ENCODE data around the gene POLR2J. TPM values are rescaled to one million over a fixed set of nuclear protein-coding genes. Genes with fewer than 3 reads are reported as not detected.
"Not testable (repeated sequence)": the region's sequence is repeated elsewhere in the genome, so short reads cannot be mapped to it uniquely, and the experiment has no call there.

The POLR2J gene
- total RNA-seq, 3 donors from 2014 or later = 14.3 to 24.2 (median 22.3) TPM

DNA sequence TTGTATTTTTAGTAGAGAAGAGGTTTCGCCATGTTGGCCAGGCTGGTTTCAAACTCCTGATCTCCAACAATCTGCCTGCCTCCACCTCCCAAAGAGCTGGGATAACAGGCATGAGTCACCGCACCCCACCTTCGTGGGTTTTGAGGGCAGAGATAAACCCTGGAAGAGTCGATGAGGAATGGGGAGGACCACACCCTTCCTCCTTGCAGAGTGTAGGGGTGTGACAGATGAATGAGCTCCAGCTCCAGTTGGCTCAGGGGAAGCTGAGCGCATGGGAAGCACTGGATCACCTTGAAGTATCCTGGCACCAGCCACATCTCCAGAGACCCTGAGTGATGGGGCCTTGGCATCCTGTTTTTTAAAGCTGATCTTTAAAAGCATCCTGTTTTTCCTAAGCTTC, 5.6 kb upstream of the POLR2J start:
- DNase-seq (ENCODE audit: low spot score in 2 of 2); H3K4me1 ChIP-seq; H3K9me3 ChIP-seq; H3K4me3 ChIP-seq; intact Hi-C loops (cut with DNase I; ENCODE audit: low total_unique reads); H3K27ac ChIP-seq; H3K27me3 ChIP-seq; H3K36me3 ChIP-seq: not testable (repeated sequence)

DNA sequence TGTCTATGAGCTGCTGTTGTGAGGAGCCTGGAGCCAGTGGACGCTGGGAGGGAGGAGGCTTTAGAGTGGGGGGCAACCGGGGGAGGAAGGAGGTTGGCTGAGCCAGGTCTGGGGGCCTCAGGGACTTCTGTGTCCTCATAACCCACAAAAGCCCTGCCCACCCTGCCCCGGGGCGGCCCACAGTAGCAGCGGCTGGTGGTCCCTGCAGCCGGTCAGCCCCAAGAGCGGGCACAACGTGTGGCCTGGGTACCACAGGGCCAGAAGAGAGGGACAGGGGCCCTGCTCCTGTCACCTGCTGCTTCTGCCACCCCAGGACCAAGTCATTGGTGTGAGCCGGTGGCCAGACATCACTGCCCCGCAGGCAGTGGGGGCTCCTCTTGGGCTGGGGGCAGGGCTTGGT, 3.2 kb upstream of the POLR2J start:
- H3K4me1 ChIP-seq; H3K27me3 ChIP-seq; intact Hi-C loops (cut with DNase I; ENCODE audit: low total_unique reads); H3K36me3 ChIP-seq; H3K27ac ChIP-seq; H3K4me3 ChIP-seq; H3K9me3 ChIP-seq: not testable (repeated sequence)
- peak in 1 of 2 donors; percentile 14 for DNase-seq (ENCODE audit: low spot score in 2 of 2)

DNA sequence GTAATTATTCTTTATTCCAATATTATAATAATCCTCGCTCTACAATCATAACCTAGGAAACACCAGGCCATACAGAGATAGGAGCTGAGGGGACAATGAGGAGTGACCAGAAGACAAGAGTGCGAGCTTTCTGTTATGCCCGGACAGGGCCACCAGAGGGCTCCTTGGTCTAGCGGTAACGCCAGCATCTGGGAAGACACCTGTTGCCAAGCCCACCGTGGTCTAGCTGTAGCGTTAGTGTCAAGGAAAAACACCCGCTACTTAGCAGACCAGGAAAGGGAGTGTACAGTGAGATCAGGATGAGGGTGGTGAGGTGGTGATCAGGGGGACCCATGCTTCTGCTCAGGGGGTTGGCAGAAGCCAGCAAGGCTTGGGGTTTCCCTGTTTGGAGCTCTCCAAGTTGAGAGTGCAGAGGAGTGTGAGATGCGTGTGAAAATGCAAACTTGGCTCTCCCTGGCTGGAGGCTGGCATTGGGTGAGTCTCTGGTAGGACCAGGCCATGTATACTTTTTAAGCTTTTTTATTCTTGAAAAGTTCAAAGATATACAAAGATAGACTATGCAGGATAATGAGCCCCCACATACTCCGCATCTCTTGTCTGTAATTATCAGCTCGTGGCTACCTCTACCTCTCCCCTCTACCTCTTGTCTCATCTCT, 1.4 kb upstream of the POLR2J start:
- H3K4me1 ChIP-seq; H3K4me3 ChIP-seq; H3K36me3 ChIP-seq; H3K27me3 ChIP-seq; H3K27ac ChIP-seq; intact Hi-C loops (cut with DNase I; ENCODE audit: low total_unique reads); H3K9me3 ChIP-seq: not testable (repeated sequence)
- peak in 1 of 2 donors; percentile 35 for DNase-seq (ENCODE audit: low spot score in 2 of 2)
- TF ChIP-seq, protein P1, sequence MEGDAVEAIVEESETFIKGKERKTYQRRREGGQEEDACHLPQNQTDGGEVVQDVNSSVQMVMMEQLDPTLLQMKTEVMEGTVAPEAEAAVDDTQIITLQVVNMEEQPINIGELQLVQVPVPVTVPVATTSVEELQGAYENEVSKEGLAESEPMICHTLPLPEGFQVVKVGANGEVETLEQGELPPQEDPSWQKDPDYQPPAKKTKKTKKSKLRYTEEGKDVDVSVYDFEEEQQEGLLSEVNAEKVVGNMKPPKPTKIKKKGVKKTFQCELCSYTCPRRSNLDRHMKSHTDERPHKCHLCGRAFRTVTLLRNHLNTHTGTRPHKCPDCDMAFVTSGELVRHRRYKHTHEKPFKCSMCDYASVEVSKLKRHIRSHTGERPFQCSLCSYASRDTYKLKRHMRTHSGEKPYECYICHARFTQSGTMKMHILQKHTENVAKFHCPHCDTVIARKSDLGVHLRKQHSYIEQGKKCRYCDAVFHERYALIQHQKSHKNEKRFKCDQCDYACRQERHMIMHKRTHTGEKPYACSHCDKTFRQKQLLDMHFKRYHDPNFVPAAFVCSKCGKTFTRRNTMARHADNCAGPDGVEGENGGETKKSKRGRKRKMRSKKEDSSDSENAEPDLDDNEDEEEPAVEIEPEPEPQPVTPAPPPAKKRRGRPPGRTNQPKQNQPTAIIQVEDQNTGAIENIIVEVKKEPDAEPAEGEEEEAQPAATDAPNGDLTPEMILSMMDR (IDR thresholded peaks at IDR 0.05) = peak in 2 of 3 donors; percentile 42

DNA sequence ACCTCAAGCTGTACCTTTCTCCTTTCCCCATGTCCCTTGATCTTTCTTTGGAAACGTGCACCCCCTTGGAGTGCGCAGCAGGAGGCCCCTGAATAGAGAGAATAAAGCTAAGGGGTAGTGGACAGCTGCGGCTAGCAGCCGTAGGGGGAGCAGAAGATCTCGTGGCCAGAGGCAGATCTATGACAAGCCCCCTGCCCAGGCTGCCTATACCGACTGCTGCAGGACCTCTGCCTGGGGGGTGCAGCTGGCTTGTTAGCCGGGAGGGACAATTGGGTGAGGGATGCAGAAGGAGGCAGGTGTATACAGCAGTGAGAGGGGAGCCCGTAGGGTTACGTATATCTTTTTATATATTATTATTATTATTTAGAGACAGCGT, 475 bp upstream of the POLR2J start:
- H3K27ac ChIP-seq = not testable (repeated sequence)

DNA sequence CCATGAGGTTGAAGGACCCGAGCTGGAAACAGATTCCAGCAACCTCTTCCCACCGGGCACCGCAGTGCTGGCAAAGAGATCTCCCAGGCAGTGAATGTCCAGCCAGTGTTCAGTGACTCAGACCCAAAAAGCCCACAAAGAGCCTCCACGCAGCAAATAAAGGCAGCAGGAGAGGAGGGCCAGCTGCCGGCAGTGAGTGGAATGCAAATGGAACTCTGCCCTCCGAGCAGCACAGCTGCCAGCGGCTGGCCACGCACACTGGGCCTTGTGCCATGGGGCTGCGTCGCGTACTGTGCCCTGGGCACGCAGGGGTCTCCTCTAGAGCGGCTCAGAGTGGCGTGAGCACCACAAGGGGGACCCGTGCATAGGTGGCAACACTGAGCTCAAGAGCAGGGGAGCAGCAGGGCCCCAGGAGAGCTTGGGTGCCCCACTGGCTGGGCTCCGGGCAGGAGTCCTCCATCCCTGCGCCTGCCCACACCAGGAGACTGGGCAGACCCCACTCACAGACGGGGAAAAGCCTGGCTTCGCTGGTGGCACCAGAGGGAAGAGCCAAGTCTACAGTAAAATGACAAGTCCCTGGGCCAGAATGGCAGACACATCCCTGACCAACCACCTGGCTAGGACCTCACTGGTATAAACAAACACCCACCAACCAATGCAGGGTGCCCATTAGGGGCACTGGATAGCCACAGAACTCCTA, 3.8 kb downstream of the POLR2J start:
- H3K27me3 ChIP-seq; DNase-seq (ENCODE audit: low spot score in 2 of 2); intact Hi-C loops (cut with DNase I; ENCODE audit: low total_unique reads); H3K4me3 ChIP-seq; H3K4me1 ChIP-seq; H3K9me3 ChIP-seq; H3K27ac ChIP-seq; H3K36me3 ChIP-seq: not testable (repeated sequence)

More for the DNA sequence above, 475 bp upstream of the POLR2J start:
- H3K4me1 ChIP-seq; H3K4me3 ChIP-seq; H3K9me3 ChIP-seq; H3K27me3 ChIP-seq; DNase-seq (ENCODE audit: low spot score in 2 of 2); intact Hi-C loops (cut with DNase I; ENCODE audit: low total_unique reads); H3K36me3 ChIP-seq: not testable (repeated sequence)

DNA sequence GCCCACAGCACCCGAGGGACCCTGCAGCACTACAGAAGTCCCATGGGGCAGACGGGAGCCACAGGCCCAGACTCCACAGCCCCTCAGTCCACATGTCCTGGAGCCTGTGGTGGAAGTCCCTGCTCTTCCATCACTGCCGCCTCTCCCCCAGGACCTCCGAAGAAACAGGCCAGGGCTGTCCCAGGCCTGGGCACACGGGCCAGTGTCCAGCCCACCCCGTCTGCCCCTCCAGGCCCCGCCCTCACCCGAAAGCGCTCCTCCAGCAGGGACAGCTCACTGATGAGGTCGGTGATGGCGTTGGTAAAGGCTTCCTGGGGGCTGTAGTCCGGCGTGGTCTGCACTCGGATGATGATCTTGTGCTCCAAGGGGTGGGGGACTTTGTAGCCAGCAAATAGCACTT, 4.6 kb downstream of the POLR2J start:
- H3K36me3 ChIP-seq; H3K27ac ChIP-seq; H3K9me3 ChIP-seq; H3K4me3 ChIP-seq; H3K4me1 ChIP-seq; intact Hi-C loops (cut with DNase I; ENCODE audit: low total_unique reads); H3K27me3 ChIP-seq: not testable (repeated sequence)
- DNase-seq (ENCODE audit: low spot score in 2 of 2) = peak in 1 of 2 donors; percentile 20

DNA sequence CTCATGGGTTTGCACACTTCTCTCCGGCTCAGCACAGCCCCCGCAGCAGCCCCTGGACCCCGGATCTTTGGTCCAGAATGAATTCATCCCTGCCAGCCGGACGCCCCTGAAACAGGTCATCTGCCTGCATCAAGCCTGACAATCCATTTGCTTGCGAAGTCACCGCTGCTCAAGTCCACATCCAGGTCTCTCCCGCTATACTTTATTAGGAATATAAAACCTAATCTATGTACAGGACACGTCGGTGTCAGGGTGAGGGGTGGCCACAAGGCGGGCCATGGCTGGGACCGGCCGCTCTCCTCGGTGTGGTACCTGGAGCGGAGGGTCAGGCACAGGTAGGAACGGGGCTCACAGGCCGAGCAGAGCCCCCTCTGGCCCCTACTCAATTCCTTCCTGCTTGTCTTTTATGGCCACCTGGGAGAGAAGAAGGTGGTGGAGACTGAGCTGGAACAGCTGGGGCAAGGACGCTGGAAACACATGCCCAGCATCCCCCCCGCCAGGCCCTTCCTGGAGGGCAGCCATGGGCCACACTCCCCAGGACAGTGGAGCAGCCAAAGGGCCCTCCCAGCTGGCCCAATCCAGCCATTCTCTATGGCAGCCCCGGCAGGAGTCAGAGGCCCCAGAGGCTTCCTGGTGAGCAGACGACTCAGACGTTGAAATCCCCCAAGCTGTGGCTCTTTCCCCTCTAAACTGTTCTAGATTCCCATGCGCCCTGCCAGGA, 5.3 kb downstream of the POLR2J start:
- peak in 1 of 2 donors; percentile 36 for DNase-seq (ENCODE audit: low spot score in 2 of 2)
- no peak overlapping the region for H3K4me3 ChIP-seq
- no peaks in the 10 kb centered on the region for H3K9me3 ChIP-seq
- H3K36me3 ChIP-seq = no peaks in the 10 kb centered on the region
- no peaks in the 10 kb centered on the region for H3K4me1 ChIP-seq
- H3K27ac ChIP-seq = no peak overlapping the region
- no peaks in the 10 kb centered on the region for H3K27me3 ChIP-seq
- TF ChIP-seq POLR2A (IDR thresholded peaks at IDR 0.05) (no peak), POLR2AphosphoS5 (IDR thresholded peaks at IDR 0.05) (no peak)
- TF ChIP-seq, protein P1 (IDR thresholded peaks at IDR 0.05) = no peak
- intact Hi-C loops (cut with DNase I; ENCODE audit: low total_unique reads) = no loop called here
